Measurements from ENCODE around the gene KBTBD2.
"Not testable (repeated sequence)": the region's sequence is repeated elsewhere in the genome, so short reads cannot be mapped to it uniquely, and the experiment has no call there.

GRCh38 chr7:32850654-32851053, 40.9 kb downstream of the KBTBD2 start:
- TF ChIP-seq POLR2A (IDR thresholded peaks at IDR 0.05; ENCODE audit: low read length); GATA1 (IDR thresholded peaks at IDR 0.05; ENCODE audit: low read depth, low read length): not testable (repeated sequence)

Data from erythroblast (primary cell).